Osteoblast (primary cell): ENCODE measurements around the gene AFAP1. TPM values are rescaled to one million over a fixed set of nuclear protein-coding genes. Genes with fewer than 3 reads are reported as not detected.
A peak's percentile ranks its signal among the peaks of the same experiment; 100 is the strongest.

ENCODE experiments used
- DNase-seq: peaks from one replicate; pipeline ENCODE4 v3.0.0; 2011; ENCODE audit warnings: low spot score, mixed read lengths; ENCODE audit not compliant: insufficient read length; ENCODE audit errors: missing footprints
- H2AFZ ChIP-seq: 2 replicates; pipeline ENCODE4 v1.6.0; 2011; ENCODE audit warnings: mild to moderate bottlenecking, low read length
- H3K27ac ChIP-seq: 2 replicates; pipeline ENCODE4 v1.5.1; 2011; ENCODE audit warnings: mild to moderate bottlenecking, low read depth, low read length, moderate library complexity
- H3K27me3 ChIP-seq: 2 replicates; pipeline ENCODE4 v1.6.0; 2012; ENCODE audit warnings: mild to moderate bottlenecking, control low read depth, inconsistent platforms, low read length, moderate library complexity; ENCODE audit not compliant: insufficient read depth
- H3K36me3 ChIP-seq: 2 replicates; pipeline ENCODE4 v1.5.1; 2011; ENCODE audit warnings: mild to moderate bottlenecking, low read length, control low read depth, moderate library complexity; ENCODE audit not compliant: insufficient read depth
- H3K4me1 ChIP-seq: 2 replicates; pipeline ENCODE4 v1.5.1; 2011; ENCODE audit warnings: mild to moderate bottlenecking, low read length, control low read depth, moderate library complexity; ENCODE audit not compliant: insufficient read depth
- H3K4me2 ChIP-seq: 2 replicates; pipeline ENCODE4 v1.6.0; 2011; ENCODE audit warnings: mild to moderate bottlenecking, low read length; ENCODE audit not compliant: insufficient read depth
- H3K4me3 ChIP-seq: fragments of 200-600 bp; sonication (generic); 3 replicates; pipeline ENCODE4 v1.5.1; 2012; ENCODE audit warnings: mild to moderate bottlenecking, low read length, inconsistent platforms; ENCODE audit not compliant: insufficient read depth
- H3K79me2 ChIP-seq: 2 replicates; pipeline ENCODE4 v1.6.0; 2012; ENCODE audit warnings: mild to moderate bottlenecking, low read length, control low read depth, inconsistent platforms; ENCODE audit not compliant: insufficient read depth
- H3K9me3 ChIP-seq: 2 replicates; pipeline ENCODE4 v1.5.1; 2011; ENCODE audit warnings: low read depth, low read length, control low read depth
- H4K20me1 ChIP-seq: 2 replicates; pipeline ENCODE4 v1.6.0; 2012; ENCODE audit warnings: mild to moderate bottlenecking, low read length, control low read depth; ENCODE audit not compliant: insufficient read depth
- total RNA-seq: library from RNA; depleted of rRNA; stranded (reverse); fragments of >200 nt; gene quantifications from 2 replicates; pipeline ENCODE4 v1.2.3, GENCODE V29; 2012
- TF ChIP-seq, protein P1 (sequence below): IDR thresholded peaks from 2 replicates; pipeline ENCODE4 v1.5.1; 2011; ENCODE audit warnings: mild to moderate bottlenecking, low read depth, low read length, moderate library complexity; ENCODE audit errors: extremely low read depth

Gene AFAP1
- total RNA-seq, 1 donor = 101 TPM

DNA sequence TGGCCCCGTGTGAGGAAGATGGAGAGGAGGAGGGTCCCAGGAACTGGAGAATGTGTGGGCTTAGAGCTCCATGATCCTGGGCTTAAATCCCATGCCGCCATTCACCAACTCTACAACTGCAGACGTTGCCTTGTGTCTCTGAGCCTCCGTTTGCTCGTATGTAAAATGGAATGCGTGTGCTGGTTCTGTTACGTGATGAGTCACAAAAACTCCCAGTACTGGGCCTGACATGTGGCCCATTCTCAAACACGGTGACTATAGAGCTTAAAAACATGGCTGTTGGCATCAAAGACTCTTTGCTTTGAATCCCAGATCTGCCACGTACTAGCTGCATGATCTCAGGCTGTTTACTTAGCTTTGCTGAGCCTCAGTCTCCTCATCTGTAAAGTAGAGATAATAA is 13.0 kb upstream of the AFAP1 start:
- Histone ChIP-seq H3K36me3 (no peaks in the 10 kb centered on the region), H2AFZ (no peak overlapping the region), H3K27me3 (no peaks in the 10 kb centered on the region), H3K79me2 (no peaks in the 10 kb centered on the region), H3K9me3 (no peaks in the 10 kb centered on the region), H4K20me1 (no peaks in the 10 kb centered on the region), H3K27ac (no peak overlapping the region), H3K4me3 (no peak overlapping the region), H3K4me1 (peaks cover 11% of the 10 kb centered on the region), H3K4me2 (no peak overlapping the region)
- no peak for DNase-seq
- TF ChIP-seq, protein P1, sequence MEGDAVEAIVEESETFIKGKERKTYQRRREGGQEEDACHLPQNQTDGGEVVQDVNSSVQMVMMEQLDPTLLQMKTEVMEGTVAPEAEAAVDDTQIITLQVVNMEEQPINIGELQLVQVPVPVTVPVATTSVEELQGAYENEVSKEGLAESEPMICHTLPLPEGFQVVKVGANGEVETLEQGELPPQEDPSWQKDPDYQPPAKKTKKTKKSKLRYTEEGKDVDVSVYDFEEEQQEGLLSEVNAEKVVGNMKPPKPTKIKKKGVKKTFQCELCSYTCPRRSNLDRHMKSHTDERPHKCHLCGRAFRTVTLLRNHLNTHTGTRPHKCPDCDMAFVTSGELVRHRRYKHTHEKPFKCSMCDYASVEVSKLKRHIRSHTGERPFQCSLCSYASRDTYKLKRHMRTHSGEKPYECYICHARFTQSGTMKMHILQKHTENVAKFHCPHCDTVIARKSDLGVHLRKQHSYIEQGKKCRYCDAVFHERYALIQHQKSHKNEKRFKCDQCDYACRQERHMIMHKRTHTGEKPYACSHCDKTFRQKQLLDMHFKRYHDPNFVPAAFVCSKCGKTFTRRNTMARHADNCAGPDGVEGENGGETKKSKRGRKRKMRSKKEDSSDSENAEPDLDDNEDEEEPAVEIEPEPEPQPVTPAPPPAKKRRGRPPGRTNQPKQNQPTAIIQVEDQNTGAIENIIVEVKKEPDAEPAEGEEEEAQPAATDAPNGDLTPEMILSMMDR = no peak

GRCh38 chr4:7950301-7951092 is 10.8 kb upstream of the AFAP1 start:
- Histone ChIP-seq H3K79me2 (no peaks in the 10 kb centered on the region), H3K27ac (no peak overlapping the region), H2AFZ (no peak overlapping the region), H3K4me1 (peaks cover 3% of the 10 kb centered on the region), H3K36me3 (no peaks in the 10 kb centered on the region), H3K27me3 (no peaks in the 10 kb centered on the region), H3K4me2 (no peak overlapping the region), H3K9me3 (no peaks in the 10 kb centered on the region), H3K4me3 (no peak overlapping the region), H4K20me1 (no peaks in the 10 kb centered on the region)
- TF ChIP-seq, protein P1 = no peak
- no peak for DNase-seq

- H3K27me3 ChIP-seq = no peaks in the 10 kb centered on the region
- H2AFZ ChIP-seq = no peak overlapping the region
- peak; percentile 37 for DNase-seq
- no peaks in the 10 kb centered on the region for H3K9me3 ChIP-seq
- H3K79me2 ChIP-seq = no peaks in the 10 kb centered on the region
- peaks cover 3% of the 10 kb centered on the region for H3K4me1 ChIP-seq
- H3K4me3 ChIP-seq = no peak overlapping the region
- no peaks in the 10 kb centered on the region for H4K20me1 ChIP-seq
- no peak overlapping the region for H3K27ac ChIP-seq
- H3K36me3 ChIP-seq = no peaks in the 10 kb centered on the region
- TF ChIP-seq, protein P1 = no peak
- no peak overlapping the region for H3K4me2 ChIP-seq
Measured at GRCh38 chr4:7949759-7950158, 10.1 kb upstream of the AFAP1 start.

GRCh38 chr4:7947927-7948326 is 8.3 kb upstream of the AFAP1 start:
- no peaks in the 10 kb centered on the region for H4K20me1 ChIP-seq
- H3K79me2 ChIP-seq = no peaks in the 10 kb centered on the region
- no peaks in the 10 kb centered on the region for H3K27me3 ChIP-seq
- TF ChIP-seq, protein P1 = no peak
- no peaks in the 10 kb centered on the region for H3K9me3 ChIP-seq
- H2AFZ ChIP-seq = no peak overlapping the region
- peaks cover 3% of the 10 kb centered on the region for H3K4me1 ChIP-seq
- no peak overlapping the region for H3K4me3 ChIP-seq
- no peaks in the 10 kb centered on the region for H3K36me3 ChIP-seq
- H3K4me2 ChIP-seq = no peak overlapping the region
- no peak for DNase-seq
- no peak overlapping the region for H3K27ac ChIP-seq
